H1 (cell line): Measurements from ENCODE around the gene FNDC10.

Source experiments
- EGR1 ChIP-seq: IDR thresholded peaks from 2 replicates; pipeline ENCODE4 v1.6.1; 2011; ENCODE audit warnings: low read depth, low read length, borderline replicate concordance
- EZH2 ChIP-seq: fragments of 200-600 bp; sonication (generic); IDR thresholded peaks from 2 replicates; pipeline ENCODE4 v1.7.1; 2012; ENCODE audit warnings: low read depth, mild to moderate bottlenecking, moderate library complexity, low read length, inconsistent platforms; ENCODE audit not compliant: severe bottlenecking
- HDAC2 ChIP-seq, 2 experiments: fragments of 300-600 bp in 1 of 2; sonication (generic) in 1 of 2; IDR thresholded peaks; 2 replicates each; pipeline ENCODE4 v1.6.1; 2011 to 2012; ENCODE audit warnings: low read depth in 2 of 2, low read length in 2 of 2, mild to moderate bottlenecking in 2 of 2, moderate library complexity in 2 of 2, borderline replicate concordance in 1 of 2, inconsistent platforms in 1 of 2
- JUN ChIP-seq: IDR thresholded peaks from 2 replicates; pipeline ENCODE4 v1.6.1; 2011; ENCODE audit warnings: low read depth, mild to moderate bottlenecking, improper control_type of control experiment, low read length
- POLR2A ChIP-seq, 2 experiments: IDR thresholded peaks; 1 replicate in 1 of 2; 2 replicates in 1 of 2; pipeline ENCODE4 v1.6.1; 2011; ENCODE audit warnings: low read depth in 2 of 2, low read length in 2 of 2, mild to moderate bottlenecking in 2 of 2; ENCODE audit errors: control extremely low read depth in 1 of 2
- POLR2AphosphoS5 ChIP-seq: IDR thresholded peaks from 2 replicates; pipeline ENCODE4 v1.6.1; 2011; ENCODE audit warnings: low read depth, low read length
- ZNF274 ChIP-seq: IDR thresholded peaks from 2 replicates; pipeline ENCODE4 v1.7.0; 2012; ENCODE audit warnings: low read length, borderline replicate concordance; ENCODE audit errors: extremely low read depth
- TF ChIP-seq, protein P1 (sequence below), 3 experiments: IDR thresholded peaks; 1 replicate in 2 of 3; 2 replicates in 1 of 3; pipeline versions ENCODE4 v1.5.1 to v1.6.1; 2011; ENCODE audit warnings: low read length in 3 of 3, mild to moderate bottlenecking in 3 of 3, inconsistent platforms in 2 of 3, low read depth in 1 of 3, moderate library complexity in 1 of 3; ENCODE audit not compliant: insufficient read depth in 1 of 3; ENCODE audit errors: control extremely low read depth in 1 of 3
- TF ChIP-seq, protein P2 (sequence below): IDR thresholded peaks from 2 replicates; pipeline ENCODE4 v1.6.1; 2012; ENCODE audit warnings: inconsistent platforms

DNA sequence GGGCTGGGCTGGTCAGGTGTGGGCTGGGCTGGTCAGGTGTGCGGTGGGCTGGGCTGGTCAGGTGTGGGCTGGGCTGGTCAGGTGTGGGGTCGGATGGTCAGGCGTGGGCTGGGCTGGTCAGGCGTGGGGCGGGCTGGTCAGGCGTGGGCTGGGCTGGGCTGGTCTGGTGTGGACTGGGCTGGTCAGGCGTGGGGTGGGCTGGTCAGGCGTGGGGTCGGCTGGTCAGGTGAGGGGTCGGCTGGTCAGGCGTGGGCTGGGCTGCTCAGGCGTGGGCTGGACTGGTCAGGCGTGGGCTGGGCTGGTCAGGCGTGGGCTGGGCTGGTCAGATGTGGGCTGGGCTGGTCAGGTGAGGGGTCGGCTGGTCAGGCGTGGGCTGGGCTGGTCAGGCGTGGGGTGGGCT lies 5.8 kb upstream of the FNDC10 start:
- TF ChIP-seq POLR2A (IDR thresholded peaks at IDR 0.05; ENCODE audit: control extremely low read depth in 1 of 2, low read depth in 2 of 2, low read length in 2 of 2) (no peak), EZH2 (no peak), JUN (no peak), HDAC2 (IDR thresholded peaks at IDR 0.05; ENCODE audit: borderline replicate concordance in 1 of 2, low read depth in 2 of 2, low read length in 2 of 2) (no peak), ZNF274 (no peak), POLR2AphosphoS5 (no peak), EGR1 (no peak)
- TF ChIP-seq, protein P1, sequence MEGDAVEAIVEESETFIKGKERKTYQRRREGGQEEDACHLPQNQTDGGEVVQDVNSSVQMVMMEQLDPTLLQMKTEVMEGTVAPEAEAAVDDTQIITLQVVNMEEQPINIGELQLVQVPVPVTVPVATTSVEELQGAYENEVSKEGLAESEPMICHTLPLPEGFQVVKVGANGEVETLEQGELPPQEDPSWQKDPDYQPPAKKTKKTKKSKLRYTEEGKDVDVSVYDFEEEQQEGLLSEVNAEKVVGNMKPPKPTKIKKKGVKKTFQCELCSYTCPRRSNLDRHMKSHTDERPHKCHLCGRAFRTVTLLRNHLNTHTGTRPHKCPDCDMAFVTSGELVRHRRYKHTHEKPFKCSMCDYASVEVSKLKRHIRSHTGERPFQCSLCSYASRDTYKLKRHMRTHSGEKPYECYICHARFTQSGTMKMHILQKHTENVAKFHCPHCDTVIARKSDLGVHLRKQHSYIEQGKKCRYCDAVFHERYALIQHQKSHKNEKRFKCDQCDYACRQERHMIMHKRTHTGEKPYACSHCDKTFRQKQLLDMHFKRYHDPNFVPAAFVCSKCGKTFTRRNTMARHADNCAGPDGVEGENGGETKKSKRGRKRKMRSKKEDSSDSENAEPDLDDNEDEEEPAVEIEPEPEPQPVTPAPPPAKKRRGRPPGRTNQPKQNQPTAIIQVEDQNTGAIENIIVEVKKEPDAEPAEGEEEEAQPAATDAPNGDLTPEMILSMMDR (IDR thresholded peaks at IDR 0.05; ENCODE audit: control extremely low read depth in 1 of 3, insufficient read depth in 1 of 3, low read depth in 1 of 3, low read length in 3 of 3): no peak
- TF ChIP-seq, protein P2, sequence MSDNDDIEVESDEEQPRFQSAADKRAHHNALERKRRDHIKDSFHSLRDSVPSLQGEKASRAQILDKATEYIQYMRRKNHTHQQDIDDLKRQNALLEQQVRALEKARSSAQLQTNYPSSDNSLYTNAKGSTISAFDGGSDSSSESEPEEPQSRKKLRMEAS: no peak
